HG03095 (cell line): ENCODE data around the gene HHATL.
"Not testable (repeated sequence)": the region's sequence is repeated elsewhere in the genome, so short reads cannot be mapped to it uniquely, and the experiment has no call there.

Experiments used
- ATAC-seq: cut with Tn5 transposase; IDR thresholded peaks from one replicate; pipeline ENCODE4 v1.9.1; 2021; ENCODE audit warnings: moderate library complexity; ENCODE audit not compliant: unreplicated experiment

The HHATL gene

GRCh38 chr3:42734263-42734860, 31.8 kb upstream of the HHATL start:
- ATAC-seq, result no peak

- no peak for ATAC-seq
Observed at GRCh38 chr3:42733501-42734262, 31.1 kb upstream of the HHATL start.

- no peak for ATAC-seq
Observed at GRCh38 chr3:42732829-42733459, 30.3 kb upstream of the HHATL start.

GRCh38 chr3:42732196-42732828, 29.7 kb upstream of the HHATL start:
- no peak for ATAC-seq

- no peak for ATAC-seq
Observed at GRCh38 chr3:42731476-42732195, 29.0 kb upstream of the HHATL start.

GRCh38 chr3:42730706-42731420, 28.3 kb upstream of the HHATL start:
- no peak for ATAC-seq

- no peak for ATAC-seq
Observed at GRCh38 chr3:42730294-42730693, 27.7 kb upstream of the HHATL start.

GRCh38 chr3:42729404-42730145, 27.0 kb upstream of the HHATL start:
- ATAC-seq, result no peak

GRCh38 chr3:42728668-42729364, 26.2 kb upstream of the HHATL start:
- ATAC-seq, result no peak

GRCh38 chr3:42728056-42728455, 25.5 kb upstream of the HHATL start:
- no peak for ATAC-seq

- ATAC-seq, result no peak
Observed at GRCh38 chr3:42725454-42725853, 22.9 kb upstream of the HHATL start.

- ATAC-seq, result no peak
Observed at GRCh38 chr3:42723219-42723618, 20.6 kb upstream of the HHATL start.

GRCh38 chr3:42722442-42722841, 19.8 kb upstream of the HHATL start:
- ATAC-seq, result not testable (repeated sequence)

- no peak for ATAC-seq
Observed at GRCh38 chr3:42721690-42722089, 19.1 kb upstream of the HHATL start.

GRCh38 chr3:42720126-42720525, 17.5 kb upstream of the HHATL start:
- ATAC-seq, result no peak

- ATAC-seq, result no peak
Observed at GRCh38 chr3:42719002-42719401, 16.4 kb upstream of the HHATL start.

GRCh38 chr3:42718338-42718737, 15.7 kb upstream of the HHATL start:
- no peak for ATAC-seq

GRCh38 chr3:42717306-42717705, 14.7 kb upstream of the HHATL start:
- ATAC-seq, result no peak

- no peak for ATAC-seq
Observed at GRCh38 chr3:42714171-42714852, 11.7 kb upstream of the HHATL start.
